ENCODE measurements around the gene TPP2.

Gene TPP2

GRCh38 chr13:102692491-102692826, 95.7 kb downstream of the TPP2 start:
- no peak for DNase-seq (ENCODE audit: extremely low read depth in 1 of 2, low read depth in 1 of 2)

- DNase-seq (ENCODE audit: extremely low read depth in 1 of 2, low read depth in 1 of 2), result no peak
Measured at GRCh38 chr13:102693250-102693649, 96.5 kb downstream of the TPP2 start.

GRCh38 chr13:102693776-102694175, 97.0 kb downstream of the TPP2 start:
- no peak for DNase-seq (ENCODE audit: extremely low read depth in 1 of 2, low read depth in 1 of 2)

GRCh38 chr13:102694937-102695336, 98.2 kb downstream of the TPP2 start, which contains the start of gene METTL21C:
METTL21C (minus strand) TSS chr13:102695044; CDS start chr13:102694498, 546 bp downstream.
- no peak for DNase-seq (ENCODE audit: extremely low read depth in 1 of 2, low read depth in 1 of 2)

- no peak for DNase-seq (ENCODE audit: extremely low read depth in 1 of 2, low read depth in 1 of 2)
Measured at GRCh38 chr13:102696465-102696864, 99.7 kb downstream of the TPP2 start.

GRCh38 chr13:102697264-102697663, 100.5 kb downstream of the TPP2 start:
- DNase-seq (ENCODE audit: extremely low read depth in 1 of 2, low read depth in 1 of 2), result no peak

GRCh38 chr13:102697929-102698648, 101.3 kb downstream of the TPP2 start:
- no peak for DNase-seq (ENCODE audit: extremely low read depth in 1 of 2, low read depth in 1 of 2)

GRCh38 chr13:102698649-102698980, 101.8 kb downstream of the TPP2 start:
- no peak for DNase-seq (ENCODE audit: extremely low read depth in 1 of 2, low read depth in 1 of 2)

GRCh38 chr13:102699504-102699903, 102.7 kb downstream of the TPP2 start:
- no peak for DNase-seq (ENCODE audit: extremely low read depth in 1 of 2, low read depth in 1 of 2)

GRCh38 chr13:102700088-102701031, 103.6 kb downstream of the TPP2 start:
- no peak for DNase-seq (ENCODE audit: extremely low read depth in 1 of 2, low read depth in 1 of 2)

GRCh38 chr13:102701331-102701730, 104.5 kb downstream of the TPP2 start:
- DNase-seq (ENCODE audit: extremely low read depth in 1 of 2, low read depth in 1 of 2), result no peak

- DNase-seq (ENCODE audit: extremely low read depth in 1 of 2, low read depth in 1 of 2), result no peak
Measured at GRCh38 chr13:102702965-102703725, 106.4 kb downstream of the TPP2 start.

- DNase-seq (ENCODE audit: extremely low read depth in 1 of 2, low read depth in 1 of 2), result no peak
Measured at GRCh38 chr13:102703726-102704035, 106.9 kb downstream of the TPP2 start.

GRCh38 chr13:102704238-102705058, 107.7 kb downstream of the TPP2 start:
- no peak for DNase-seq (ENCODE audit: extremely low read depth in 1 of 2, low read depth in 1 of 2)

- no peak for DNase-seq (ENCODE audit: extremely low read depth in 1 of 2, low read depth in 1 of 2)
Measured at GRCh38 chr13:102707467-102707866, 110.7 kb downstream of the TPP2 start.

- DNase-seq (ENCODE audit: extremely low read depth in 1 of 2, low read depth in 1 of 2), result no peak
Measured at GRCh38 chr13:102708211-102708610, 111.4 kb downstream of the TPP2 start.

GRCh38 chr13:102708991-102709390, 112.2 kb downstream of the TPP2 start:
- DNase-seq (ENCODE audit: extremely low read depth in 1 of 2, low read depth in 1 of 2), result no peak

GRCh38 chr13:102709536-102709935, 112.8 kb downstream of the TPP2 start:
- no peak for DNase-seq (ENCODE audit: extremely low read depth in 1 of 2, low read depth in 1 of 2)

- DNase-seq (ENCODE audit: extremely low read depth in 1 of 2, low read depth in 1 of 2), result no peak
Measured at GRCh38 chr13:102710261-102710679, 113.5 kb downstream of the TPP2 start.

GRCh38 chr13:102715447-102715846, 118.7 kb downstream of the TPP2 start:
- DNase-seq (ENCODE audit: extremely low read depth in 1 of 2, low read depth in 1 of 2), result no peak

GRCh38 chr13:102718746-102719145, 122.0 kb downstream of the TPP2 start:
- no peak for DNase-seq (ENCODE audit: extremely low read depth in 1 of 2, low read depth in 1 of 2)

Data from activated CD8-positive, alpha-beta memory T cell treated with anti-CD3 and anti-CD28 coated beads for 1 hour (primary cell).